Nephron (organoid): ENCODE measurements around the gene ZC3H7B.

Source experiments
- H3K27ac Mint-ChIP-seq, 3 experiments: 2 replicates each; pipeline ENCODE4 v1.8.0; 2020; ENCODE audit warnings: mixed read lengths in 3 of 3, mild to moderate bottlenecking in 2 of 3, moderate library complexity in 1 of 3
- H3K27me3 Mint-ChIP-seq: 2 replicates; pipeline ENCODE4 v1.8.0; 2021; ENCODE audit warnings: low read depth, mild to moderate bottlenecking, moderate library complexity, mixed read lengths
- H3K36me3 Mint-ChIP-seq: 2 replicates; pipeline ENCODE4 v1.8.0; 2020; ENCODE audit warnings: low read depth, mixed read lengths
- H3K4me1 Mint-ChIP-seq: 2 replicates; pipeline ENCODE4 v1.8.0; 2020; ENCODE audit warnings: mixed read lengths
- H3K4me3 Mint-ChIP-seq, 3 experiments: 2 replicates each; pipeline ENCODE4 v1.8.0; 2020; ENCODE audit warnings: mild to moderate bottlenecking in 3 of 3, mixed read lengths in 3 of 3, moderate library complexity in 2 of 3
- H3K9me3 Mint-ChIP-seq: 2 replicates; pipeline ENCODE4 v1.8.0; 2020; ENCODE audit warnings: mixed read lengths
- CTCF ChIP-seq, 3 experiments: fragments of 200-600 bp; sonication (generic); IDR thresholded peaks; one replicate each; pipeline ENCODE4 v1.5.0; 2021; ENCODE audit warnings: antibody characterized with exemption in 3 of 3; ENCODE audit not compliant: unreplicated experiment in 3 of 3

The ZC3H7B gene

GRCh38 chr22:41324821-41325528 is 23.6 kb downstream of the ZC3H7B start:
- no peak for TF ChIP-seq CTCF (IDR thresholded peaks at IDR 0.05; ENCODE audit: unreplicated experiment in 3 of 3)
- Mint-ChIP-seq H3K9me3 (no peaks in the 10 kb centered on the region), H3K4me3 (no peak overlapping the region), H3K36me3 (peaks cover 62% of the 10 kb centered on the region), H3K4me1 (no peaks in the 10 kb centered on the region), H3K27me3 (peaks cover 4% of the 10 kb centered on the region), H3K27ac (no peak overlapping the region)

- Mint-ChIP-seq H3K4me3 (no peak overlapping the region), H3K27me3 (peaks cover 4% of the 10 kb centered on the region), H3K36me3 (peaks cover 65% of the 10 kb centered on the region), H3K9me3 (no peaks in the 10 kb centered on the region), H3K27ac (no peak overlapping the region), H3K4me1 (no peaks in the 10 kb centered on the region)
- TF ChIP-seq CTCF (IDR thresholded peaks at IDR 0.05; ENCODE audit: unreplicated experiment in 3 of 3) = no peak
Observed at GRCh38 chr22:41327124-41327523, 25.8 kb downstream of the ZC3H7B start.

- Mint-ChIP-seq H3K4me1 (no peaks in the 10 kb centered on the region), H3K4me3 (no peak overlapping the region)
Observed at GRCh38 chr22:41330169-41330568, 28.8 kb downstream of the ZC3H7B start.

GRCh38 chr22:41332217-41332939 is 31.1 kb downstream of the ZC3H7B start:
- no peak for TF ChIP-seq CTCF (IDR thresholded peaks at IDR 0.05; ENCODE audit: unreplicated experiment in 3 of 3)
- Mint-ChIP-seq H3K27ac (no peak overlapping the region), H3K4me1 (no peaks in the 10 kb centered on the region), H3K36me3 (peaks cover 57% of the 10 kb centered on the region), H3K27me3 (no peaks in the 10 kb centered on the region), H3K9me3 (no peaks in the 10 kb centered on the region), H3K4me3 (no peak overlapping the region)

More at GRCh38 chr22:41330169-41330568, 28.8 kb downstream of the ZC3H7B start:
- no peaks in the 10 kb centered on the region for H3K9me3 Mint-ChIP-seq
- peaks cover 64% of the 10 kb centered on the region for H3K36me3 Mint-ChIP-seq
- H3K27ac Mint-ChIP-seq = no peak overlapping the region
- peaks cover 4% of the 10 kb centered on the region for H3K27me3 Mint-ChIP-seq
- no peak for TF ChIP-seq CTCF (IDR thresholded peaks at IDR 0.05; ENCODE audit: unreplicated experiment in 3 of 3)

- no peak for TF ChIP-seq CTCF (IDR thresholded peaks at IDR 0.05; ENCODE audit: unreplicated experiment in 3 of 3)
Observed at GRCh38 chr22:41333806-41334205, 32.5 kb downstream of the ZC3H7B start.

More at GRCh38 chr22:41333806-41334205, 32.5 kb downstream of the ZC3H7B start:
- H3K4me1 Mint-ChIP-seq = no peaks in the 10 kb centered on the region
- H3K27ac Mint-ChIP-seq = no peak overlapping the region
- H3K4me3 Mint-ChIP-seq = no peak overlapping the region
- peaks cover 47% of the 10 kb centered on the region for H3K36me3 Mint-ChIP-seq
- no peaks in the 10 kb centered on the region for H3K27me3 Mint-ChIP-seq
- no peaks in the 10 kb centered on the region for H3K9me3 Mint-ChIP-seq
